Cardiac ventricle fibroblast (primary cell): ENCODE results near the gene SLC26A1. TPM values are rescaled to one million over a fixed set of nuclear protein-coding genes. Genes with fewer than 3 reads are reported as not detected.

Experiments
- total RNA-seq: library from RNA; depleted of rRNA; stranded (reverse); fragments of >200 nt; gene quantifications from 2 replicates; pipeline ENCODE4 v1.2.3, GENCODE V29; 2015

The SLC26A1 gene, protein sequence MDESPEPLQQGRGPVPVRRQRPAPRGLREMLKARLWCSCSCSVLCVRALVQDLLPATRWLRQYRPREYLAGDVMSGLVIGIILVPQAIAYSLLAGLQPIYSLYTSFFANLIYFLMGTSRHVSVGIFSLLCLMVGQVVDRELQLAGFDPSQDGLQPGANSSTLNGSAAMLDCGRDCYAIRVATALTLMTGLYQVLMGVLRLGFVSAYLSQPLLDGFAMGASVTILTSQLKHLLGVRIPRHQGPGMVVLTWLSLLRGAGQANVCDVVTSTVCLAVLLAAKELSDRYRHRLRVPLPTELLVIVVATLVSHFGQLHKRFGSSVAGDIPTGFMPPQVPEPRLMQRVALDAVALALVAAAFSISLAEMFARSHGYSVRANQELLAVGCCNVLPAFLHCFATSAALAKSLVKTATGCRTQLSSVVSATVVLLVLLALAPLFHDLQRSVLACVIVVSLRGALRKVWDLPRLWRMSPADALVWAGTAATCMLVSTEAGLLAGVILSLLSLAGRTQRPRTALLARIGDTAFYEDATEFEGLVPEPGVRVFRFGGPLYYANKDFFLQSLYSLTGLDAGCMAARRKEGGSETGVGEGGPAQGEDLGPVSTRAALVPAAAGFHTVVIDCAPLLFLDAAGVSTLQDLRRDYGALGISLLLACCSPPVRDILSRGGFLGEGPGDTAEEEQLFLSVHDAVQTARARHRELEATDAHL
- total RNA-seq, result 0.15 TPM in 1 of 2 replicates, not detected in the other

DNA sequence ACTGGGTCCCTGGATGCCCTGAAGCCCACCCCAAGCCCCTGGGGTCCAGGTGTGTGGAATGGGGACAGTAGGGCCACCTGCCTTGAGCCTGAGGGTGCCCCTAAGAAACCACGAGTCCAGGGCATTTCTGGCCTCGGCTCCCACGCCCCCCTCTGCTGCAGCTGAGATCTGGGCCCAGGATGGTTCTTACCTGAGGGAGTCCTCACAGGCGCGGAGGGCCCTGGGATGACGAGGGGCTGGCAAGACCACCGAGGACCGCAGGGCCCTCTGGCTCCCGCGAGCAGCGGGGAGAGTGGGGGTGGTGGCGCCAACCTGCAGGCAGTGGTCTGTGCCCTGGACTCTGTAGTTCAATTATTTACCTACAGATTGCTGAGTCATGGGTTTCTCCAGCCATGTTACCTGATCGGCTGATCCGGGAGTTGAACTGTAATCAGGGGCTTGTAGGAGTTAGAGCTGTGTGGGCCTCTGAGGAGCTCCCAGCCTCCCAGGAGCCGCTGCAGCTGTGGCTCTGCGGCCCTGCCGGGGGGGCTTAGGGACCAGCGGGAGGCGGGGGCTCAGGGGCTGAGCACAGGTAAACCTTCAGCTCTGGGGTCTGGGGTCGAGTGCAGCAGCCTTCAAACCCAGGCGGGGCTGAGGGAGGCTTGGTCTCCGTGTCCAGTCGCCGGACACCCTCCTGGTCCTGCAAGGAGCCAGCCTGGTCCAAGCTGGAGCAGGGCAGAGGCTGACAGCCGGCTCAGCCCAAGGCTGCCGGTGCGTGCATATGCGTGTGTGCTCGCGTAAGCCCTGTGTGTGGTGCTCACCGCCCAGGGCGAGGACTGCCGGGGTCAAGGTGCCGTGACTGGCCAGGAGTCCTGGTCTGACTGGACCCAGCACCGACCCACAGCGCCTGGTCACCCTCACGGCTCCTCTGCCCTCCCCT, at the start of gene SLC26A1:
Gene SLC26A1, minus strand, starts transcription at position 294 of the 919 bp plus-strand sequence. CDS start 1,701 bp downstream, outside the sequence.

GRCh38 chr4:1011022-1011665, 17.9 kb upstream of the SLC26A1 start, which contains the start of gene FGFRL1:
Gene FGFRL1 (plus strand): TSS chr4:1011626. CDS start chr4:1012486, 860 bp downstream.

GRCh38 chr4:986879-987623, 6.2 kb downstream of the SLC26A1 start, which contains the start of gene IDUA:
Gene IDUA (plus strand): TSS chr4:987044. CDS start chr4:987085, 41 bp downstream.

DNA sequence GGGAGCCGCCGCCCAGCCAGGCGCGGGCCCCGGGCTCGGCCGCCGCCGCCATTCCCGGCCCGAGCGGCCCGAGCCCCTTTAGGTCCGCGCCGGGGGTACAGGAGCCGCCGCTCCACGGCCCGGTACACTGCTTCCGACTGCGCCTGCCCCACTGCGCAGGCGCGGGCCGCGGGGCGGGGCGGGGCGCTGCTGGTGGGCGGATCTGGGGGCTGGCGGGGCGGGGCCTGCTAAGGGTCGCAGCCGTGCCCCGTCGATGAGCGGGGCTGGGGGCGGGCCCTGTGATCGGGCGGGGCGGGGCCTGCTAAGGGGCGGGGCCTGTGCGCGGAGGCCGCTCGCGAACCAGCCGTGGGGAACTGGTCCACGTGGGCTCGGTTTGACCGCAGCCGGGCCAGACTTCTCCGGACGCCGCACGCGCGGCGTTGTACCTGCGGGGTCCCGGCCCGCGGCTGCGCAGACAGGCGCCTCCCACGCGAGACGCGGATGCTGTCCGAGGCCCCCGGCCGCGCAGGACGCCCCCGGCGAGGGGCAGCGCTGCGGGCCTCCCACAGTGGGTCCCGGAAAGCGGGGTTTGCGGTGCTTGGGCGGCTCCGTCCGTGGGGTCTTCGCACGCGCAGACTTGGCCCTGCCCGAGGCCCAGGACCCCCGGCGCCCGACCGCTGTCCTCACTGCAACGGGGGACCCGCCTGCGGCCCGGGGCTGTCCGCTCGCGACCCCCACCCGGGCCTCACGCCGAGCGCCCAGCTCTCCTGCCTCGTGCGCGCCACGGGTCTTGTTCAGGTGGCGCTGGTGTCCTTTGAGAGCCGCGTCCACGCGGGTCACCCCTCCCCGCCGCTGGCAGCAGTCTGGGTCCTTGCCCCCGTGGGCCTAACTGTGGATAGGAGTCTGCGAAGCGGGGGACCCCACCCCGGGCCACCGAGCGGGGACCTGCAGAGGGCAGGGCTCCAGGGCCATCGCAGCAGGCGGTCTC, 19.5 kb downstream of the SLC26A1 start, which contains the start of gene DGKQ:
Gene DGKQ, minus strand, starts transcription at position 139 of the 967 bp plus-strand sequence. Its CDS starts 87 bp downstream, at position 52.

Other genes with a start within 250 kb of the SLC26A1 start
- gene CPLX1, start 167.3 kb downstream of the SLC26A1 start, total RNA-seq, result not detected in 2 replicates
- gene GAK, start 61.1 kb downstream of the SLC26A1 start, total RNA-seq, result 56.5 and 58.2 TPM in 2 replicates
- gene TMEM175, start 60.9 kb downstream of the SLC26A1 start, total RNA-seq, result 20.3 and 20.7 TPM in 2 replicates
- 8.2 and 12.4 TPM in 2 replicates for gene DGKQ, start 19.8 kb downstream of the SLC26A1 start, total RNA-seq
- gene IDUA, start 6.4 kb downstream of the SLC26A1 start, total RNA-seq, result 27.7 and 30.1 TPM in 2 replicates
- 26.2 and 34.8 TPM in 2 replicates for gene FGFRL1, start 18.2 kb upstream of the SLC26A1 start, total RNA-seq
- gene RNF212, start 120.2 kb upstream of the SLC26A1 start, total RNA-seq, result 0.37 and 1.3 TPM in 2 replicates
- gene SPON2, start 179.2 kb upstream of the SLC26A1 start, total RNA-seq, result 253 and 255 TPM in 2 replicates